PC-9 (cell line): ENCODE data around the gene TNFRSF8. TPM values are rescaled to one million over a fixed set of nuclear protein-coding genes. Genes with fewer than 3 reads are reported as not detected.

Source experiments
- BruUV-seq: library from RNA; stranded (reverse); fragments of 400-500 nt; replicated peaks from 2 replicates; lab custom pipeline; 2021; lab: Mats Ljungman, UMichigan
- CTCF ChIA-PET: fragments of 300-600 bp; sonication (Branson Sonifier 250); formaldehyde crosslinking; loops from one replicate; lab custom pipeline; 2022; ENCODE audit warnings: antibody characterized with exemption; lab: Charles Lee
- POLR2A ChIA-PET: fragments of 300-600 bp; sonication (Branson Sonifier 250); formaldehyde crosslinking; loops from one replicate; lab custom pipeline; 2022; ENCODE audit warnings: antibody characterized with exemption; ENCODE audit not compliant: unreplicated experiment; lab: Charles Lee
- DNase-seq, 2 experiments: peaks; one replicate each; pipeline versions ENCODE4 v3.0.0 to v3.0.0-alpha.2; 2015 to 2022; ENCODE audit warnings: mixed read lengths in 1 of 2
- H2AFZ ChIP-seq: fragments of 200-600 bp; sonication (generic); 2 replicates; pipeline ENCODE4 v1.8.1; 2017; ENCODE audit warnings: antibody characterized with exemption
- H3F3A ChIP-seq: fragments of 200-600 bp; sonication (generic); 2 replicates; pipeline ENCODE4 v1.8.1; 2017; ENCODE audit warnings: antibody characterized with exemption, mild to moderate bottlenecking, low read depth; ENCODE audit not compliant: insufficient read depth
- H3K27ac ChIP-seq: fragments of 200-600 bp; sonication (generic); 2 replicates; pipeline ENCODE4 v1.6.1; 2016; ENCODE audit warnings: mixed run types
- H3K27me3 ChIP-seq: fragments of 200-600 bp; sonication (generic); 2 replicates; pipeline ENCODE4 v1.6.1; 2016; ENCODE audit warnings: low read depth, mixed run types; ENCODE audit not compliant: insufficient read depth
- H3K36me3 ChIP-seq: fragments of 200-600 bp; sonication (generic); 2 replicates; pipeline ENCODE4 v1.6.1; 2016; ENCODE audit warnings: low read depth, mixed run types
- H3K4me1 ChIP-seq: fragments of 200-600 bp; sonication (generic); replicated peaks from 2 replicates; pipeline ENCODE4 v1.6.1; 2016; ENCODE audit warnings: mixed run types; ENCODE audit not compliant: insufficient read depth
- H3K4me2 ChIP-seq: fragments of 200-600 bp; sonication (generic); 2 replicates; pipeline ENCODE4 v1.6.1; 2017; ENCODE audit warnings: mixed run types
- H3K4me3 ChIP-seq: fragments of 200-600 bp; sonication (generic); 2 replicates; pipeline ENCODE4 v1.6.1; 2016; ENCODE audit warnings: mixed run types
- H3K79me2 ChIP-seq: fragments of 200-600 bp; sonication (generic); 2 replicates; pipeline ENCODE4 v1.6.1; 2017; ENCODE audit warnings: low read depth, mixed run types
- H3K9me2 ChIP-seq: fragments of 200-600 bp; sonication (generic); 2 replicates; pipeline ENCODE4 v1.8.1; 2017; ENCODE audit warnings: mild to moderate bottlenecking; ENCODE audit not compliant: insufficient read depth
- H3K9me3 ChIP-seq: fragments of 200-600 bp; sonication (generic); 2 replicates; pipeline ENCODE4 v1.8.1; 2016; ENCODE audit warnings: low read depth; ENCODE audit not compliant: insufficient read depth
- H4K20me1 ChIP-seq: fragments of 200-600 bp; sonication (generic); 2 replicates; pipeline ENCODE4 v1.8.1; 2017; ENCODE audit not compliant: insufficient read depth
- CTCF ChIP-seq: fragments of 200-600 bp; sonication (generic); conservative IDR thresholded peaks from 2 replicates; pipeline ENCODE4 v1.6.1; 2017; ENCODE audit warnings: mixed run types, antibody characterized with exemption, mild to moderate bottlenecking, moderate library complexity
- EZH2 ChIP-seq: fragments of 200-600 bp; sonication (generic); IDR thresholded peaks from 2 replicates; pipeline ENCODE4 v1.8.0; 2017; ENCODE audit warnings: antibody characterized with exemption, low read depth
- intact Hi-C: fragments of 100-400 bp; cut with micrococcal nuclease; formaldehyde crosslinking; loops from one replicate; pipeline ENCODE4 v1.10.0; 2022; ENCODE audit not compliant: unreplicated experiment
- total RNA-seq: library from RNA; stranded (reverse); gene quantifications from 2 replicates; pipeline ENCODE4 v1.2.3, GENCODE V29; 2021

Gene TNFRSF8
- total RNA-seq, 1 experiment from 2014 or later: not detected

- POLR2A ChIA-PET: no interaction called here
- Histone ChIP-seq H3K4me3 (no peak overlapping the region), H3K4me2 (no peak overlapping the region), H3K4me1 (peaks cover 20% of the 10 kb centered on the region), H3K79me2 (no peaks in the 10 kb centered on the region), H3K36me3 (no peaks in the 10 kb centered on the region), H4K20me1 (no peaks in the 10 kb centered on the region), H3K27me3 (no peaks in the 10 kb centered on the region), H3F3A (peaks cover 24% of the 10 kb centered on the region), H3K27ac (no peak overlapping the region), H3K9me3 (no peaks in the 10 kb centered on the region), H3K9me2 (no peaks in the 10 kb centered on the region), H2AFZ (no peak overlapping the region)
- no TSS peak for BruUV-seq
- no peak for TF ChIP-seq CTCF
- TF ChIP-seq EZH2: no peak
- CTCF ChIA-PET: no interaction called here
- intact Hi-C loops: loop anchor here (5.0 to 10.0 kb wide), 2 partner anchors 353 to 480 kb away; partner anchors contain the start of gene DHRS3
- no peak for DNase-seq
Observed at GRCh38 chr1:12134716-12135115, 71.6 kb downstream of the TNFRSF8 start.

DNA sequence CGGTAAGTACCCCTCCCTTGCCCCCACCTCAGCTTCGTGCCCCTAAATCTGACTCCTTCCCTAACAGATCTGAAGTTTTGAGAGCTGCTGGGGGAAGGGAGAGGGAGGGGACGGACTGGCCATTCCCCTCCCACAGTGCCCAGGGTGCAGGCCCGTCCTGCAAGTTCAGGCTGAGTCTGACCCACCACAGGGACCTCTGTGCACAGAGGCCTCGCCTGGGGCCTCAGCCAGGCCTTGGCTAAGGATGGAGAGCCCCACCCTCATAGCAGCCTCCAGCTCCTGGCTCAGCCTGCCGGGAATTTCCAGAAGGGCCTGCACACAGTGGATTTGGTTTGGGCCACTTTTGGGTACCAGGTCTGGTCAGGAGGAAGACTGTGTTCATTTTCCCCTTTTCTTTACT lies 72.5 kb downstream of the TNFRSF8 start:
- no TSS peak for BruUV-seq
- POLR2A ChIA-PET: no interaction called here
- H3K4me1 ChIP-seq: peaks cover 20% of the 10 kb centered on the region
- H3F3A ChIP-seq: peaks cover 24% of the 10 kb centered on the region
- no peak overlapping the region for H3K4me3 ChIP-seq
- no peak overlapping the region for H3K27ac ChIP-seq
- no peaks in the 10 kb centered on the region for H4K20me1 ChIP-seq
- H3K4me2 ChIP-seq: no peak overlapping the region
- TF ChIP-seq EZH2 (no peak), CTCF (no peak)
- intact Hi-C loops: loop anchor here (10.0 kb wide), 1 partner anchor 479 kb away; the partner anchor contains the start of gene DHRS3
- CTCF ChIA-PET: no interaction called here
- no peaks in the 10 kb centered on the region for H3K9me2 ChIP-seq
- no peak for DNase-seq
- no peak overlapping the region for H2AFZ ChIP-seq
- H3K27me3 ChIP-seq: no peaks in the 10 kb centered on the region
- H3K9me3 ChIP-seq: no peaks in the 10 kb centered on the region
- no peaks in the 10 kb centered on the region for H3K36me3 ChIP-seq
- H3K79me2 ChIP-seq: no peaks in the 10 kb centered on the region

DNA sequence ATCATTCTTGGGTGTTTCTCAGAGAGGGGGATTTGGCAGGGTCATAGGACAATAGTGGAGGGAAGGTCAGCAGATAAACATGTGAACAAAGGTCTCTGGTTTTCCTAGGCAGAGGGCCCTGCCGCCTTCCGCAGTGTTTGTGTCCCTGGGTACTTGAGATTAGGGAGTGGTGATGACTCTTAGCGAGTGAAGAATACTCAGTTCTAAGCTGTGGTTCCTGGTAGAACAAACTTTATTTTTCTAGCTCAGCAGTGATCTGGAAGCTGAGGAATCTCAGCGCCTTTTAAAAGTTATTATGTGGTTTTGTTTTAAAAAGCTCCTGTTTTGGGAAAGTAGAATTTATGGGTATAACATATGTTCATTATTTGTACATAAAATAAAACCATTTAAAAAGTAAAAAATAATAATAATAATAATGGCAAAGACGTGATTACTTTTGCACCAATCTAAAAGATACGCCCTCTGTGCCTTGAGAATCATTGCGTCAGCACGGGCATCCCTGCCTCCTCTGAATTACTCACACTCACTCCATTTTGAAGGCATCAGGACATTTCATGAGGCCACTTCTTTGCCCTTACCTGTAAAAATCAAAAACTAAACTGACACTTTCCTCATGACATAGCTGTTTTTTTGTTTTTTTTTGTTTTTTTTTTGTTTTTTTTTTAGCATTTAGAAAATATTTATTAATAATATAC lies 74.0 kb downstream of the TNFRSF8 start:
- Histone ChIP-seq H3K36me3 (no peaks in the 10 kb centered on the region), H3F3A (peaks cover 15% of the 10 kb centered on the region; the same call in 1 of the 2 replicates), H3K4me2 (no peak overlapping the region), H2AFZ (no peak overlapping the region), H3K4me1 (peaks cover 21% of the 10 kb centered on the region), H3K79me2 (no peaks in the 10 kb centered on the region), H4K20me1 (no peaks in the 10 kb centered on the region), H3K4me3 (no peak overlapping the region), H3K27ac (no peak overlapping the region), H3K9me2 (no peaks in the 10 kb centered on the region), H3K27me3 (no peaks in the 10 kb centered on the region), H3K9me3 (no peaks in the 10 kb centered on the region)
- no peak for DNase-seq
- ChIA-PET CTCF (no interaction called here), POLR2A (no interaction called here)
- TF ChIP-seq EZH2 (no peak), CTCF (no peak)
- intact Hi-C loops: loop anchor here (10.0 kb wide), 1 partner anchor 478 kb away; the partner anchor contains the start of gene DHRS3
- no TSS peak for BruUV-seq
